Lower lobe of right lung (tissue), 2 donors: Measurements from ENCODE around the gene RNF19B. TPM values are rescaled to one million over a fixed set of nuclear protein-coding genes. Genes with fewer than 3 reads are reported as not detected.

Experiments
- ATAC-seq, 2 donors: fragments of 200-7000 bp; cut with Tn5 transposase; one replicate each; pipeline ENCODE4 v1.9.1; 2020 to 2022; ENCODE audit warnings: mild to moderate bottlenecking in 2 of 2, moderate library complexity in 2 of 2
- DNase-seq: peaks from one replicate; pipeline ENCODE4 v3.0.0-alpha.2; 2020
- H3K27ac ChIP-seq: fragments of 200-600 bp; one replicate; pipeline ENCODE4 v1.8.0; 2022
- H3K27me3 ChIP-seq: fragments of 200-600 bp; one replicate; pipeline ENCODE4 v1.8.0; 2022; ENCODE audit warnings: low read depth
- H3K36me3 ChIP-seq: fragments of 200-600 bp; one replicate; pipeline ENCODE4 v1.8.0; 2022; ENCODE audit warnings: mild to moderate bottlenecking
- H3K4me1 ChIP-seq: fragments of 200-600 bp; one replicate; pipeline ENCODE4 v1.8.0; 2022
- H3K4me3 ChIP-seq: fragments of 200-600 bp; one replicate; pipeline ENCODE4 v1.8.0; 2022; ENCODE audit warnings: mild to moderate bottlenecking
- H3K9me3 ChIP-seq: fragments of 200-600 bp; one replicate; pipeline ENCODE4 v1.8.0; 2022
- CTCF ChIP-seq: fragments of 200-600 bp; IDR thresholded peaks from one replicate; pipeline ENCODE4 v1.8.0; 2022; ENCODE audit warnings: antibody characterized with exemption, mild to moderate bottlenecking
- intact Hi-C: fragments of 100-400 bp; cut with DNase I; formaldehyde crosslinking; loops from one replicate; pipeline ENCODE4 v1.11.0; 2022
- total RNA-seq: library from RNA; stranded (reverse); fragmentation: NEBNext Ultra II Directional; extraction: Animal tissue kit (Norgen Biotek cat#: 25700); gene quantifications from one replicate; pipeline ENCODE4 v1.2.1, GENCODE V29; 2021
- donor health status: DM: no; HTN: yes; CAD: no; lungs with severe emphysema.

The RNF19B gene
- total RNA-seq, 1 donor from 2014 or later: 27.9 TPM

DNA sequence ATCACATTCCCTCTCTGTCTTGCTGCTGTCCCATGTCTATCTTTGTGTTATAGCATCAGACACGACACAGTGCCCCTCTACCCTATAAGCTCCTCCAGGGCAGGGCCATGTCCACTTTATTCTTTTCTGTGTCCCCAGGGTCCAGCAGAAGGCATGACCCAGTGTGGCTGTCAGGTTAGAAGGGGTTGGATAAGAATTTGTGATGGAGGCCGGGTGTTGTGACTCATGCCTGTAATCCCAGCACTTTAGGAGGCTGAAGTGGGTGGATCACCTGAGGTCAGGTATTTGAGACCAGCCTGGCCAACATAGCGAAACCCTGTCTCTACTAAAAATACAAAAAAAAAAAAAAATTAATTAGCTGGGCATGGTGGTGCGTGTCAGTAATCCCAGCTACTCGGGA lies 26.3 kb upstream of the RNF19B start:
- Histone ChIP-seq H3K4me3 (no peak overlapping the region), H3K27me3 (no peaks in the 10 kb centered on the region), H3K4me1 (peaks cover 55% of the 10 kb centered on the region), H3K9me3 (no peaks in the 10 kb centered on the region), H3K27ac (peak overlapping the region; percentile 84), H3K36me3 (no peaks in the 10 kb centered on the region)
- no peak for TF ChIP-seq CTCF
- DNase-seq: no peak
- ATAC-seq: no peak
- intact Hi-C loops: no loop called here

- no peak overlapping the region for H3K4me3 ChIP-seq
- no peaks in the 10 kb centered on the region for H3K36me3 ChIP-seq
- H3K27ac ChIP-seq: peak overlapping the region; percentile 65
- no peak for TF ChIP-seq CTCF
- no peaks in the 10 kb centered on the region for H3K27me3 ChIP-seq
- DNase-seq: peak; percentile 80
- peaks cover 64% of the 10 kb centered on the region for H3K4me1 ChIP-seq
- ATAC-seq: peak; percentile 65 to 88
- H3K9me3 ChIP-seq: no peaks in the 10 kb centered on the region
- intact Hi-C loops: no loop called here
Observed at GRCh38 chr1:32989160-32990050, 24.8 kb upstream of the RNF19B start.

DNA sequence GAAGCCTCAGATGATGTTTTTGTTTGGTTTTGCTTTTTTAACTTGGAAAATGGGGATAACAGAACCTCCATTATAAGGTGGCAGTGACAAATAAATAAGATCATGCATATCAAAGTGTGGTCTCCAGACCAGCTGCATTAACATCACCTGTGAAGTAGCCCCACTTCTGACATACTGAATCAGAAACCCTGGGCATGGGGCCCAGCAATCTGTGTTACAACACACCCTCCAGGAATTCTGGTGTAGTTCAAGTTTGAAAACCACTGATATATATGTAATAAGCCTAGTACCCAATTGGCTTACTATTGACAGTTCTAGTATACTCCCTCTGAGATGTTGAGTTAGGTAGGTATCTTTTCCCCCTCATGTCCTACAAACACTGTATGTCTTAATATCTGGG lies 24.1 kb upstream of the RNF19B start:
- H3K4me1 ChIP-seq: peaks cover 71% of the 10 kb centered on the region

DNA sequence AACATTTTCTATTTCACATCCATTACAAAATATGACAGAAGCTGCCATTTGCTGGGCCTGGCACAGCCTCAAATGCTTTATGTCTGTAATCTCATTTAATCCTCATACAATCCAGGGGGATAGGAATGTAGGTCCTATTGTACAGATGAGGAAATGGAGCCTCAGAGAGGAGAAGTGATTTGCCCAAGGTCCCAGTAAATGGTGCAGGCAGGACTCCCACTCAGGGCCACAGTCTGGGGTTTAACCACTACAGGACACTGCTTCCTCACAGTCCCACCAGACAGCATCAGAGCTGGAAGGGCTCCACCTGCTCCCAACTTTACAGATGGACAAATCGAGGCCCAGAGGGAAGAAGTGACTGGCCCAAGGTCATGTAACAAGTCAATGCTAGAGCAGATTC lies 20.6 kb upstream of the RNF19B start:
- no peak for TF ChIP-seq CTCF
- Histone ChIP-seq H3K27me3 (no peaks in the 10 kb centered on the region), H3K27ac (no peak overlapping the region), H3K4me3 (no peak overlapping the region), H3K4me1 (peaks cover 72% of the 10 kb centered on the region), H3K9me3 (no peaks in the 10 kb centered on the region), H3K36me3 (no peaks in the 10 kb centered on the region)
- intact Hi-C loops: no loop called here
- no peak for ATAC-seq
- DNase-seq: no peak

More for the DNA sequence above, 24.1 kb upstream of the RNF19B start:
- Histone ChIP-seq H3K4me3 (no peak overlapping the region), H3K9me3 (no peaks in the 10 kb centered on the region), H3K27me3 (no peaks in the 10 kb centered on the region), H3K27ac (peak overlapping the region; percentile 65), H3K36me3 (no peaks in the 10 kb centered on the region)
- peak; percentile 69 for DNase-seq
- intact Hi-C loops: no loop called here
- TF ChIP-seq CTCF: no peak
- peak; percentile 17 to 61 for ATAC-seq

DNA sequence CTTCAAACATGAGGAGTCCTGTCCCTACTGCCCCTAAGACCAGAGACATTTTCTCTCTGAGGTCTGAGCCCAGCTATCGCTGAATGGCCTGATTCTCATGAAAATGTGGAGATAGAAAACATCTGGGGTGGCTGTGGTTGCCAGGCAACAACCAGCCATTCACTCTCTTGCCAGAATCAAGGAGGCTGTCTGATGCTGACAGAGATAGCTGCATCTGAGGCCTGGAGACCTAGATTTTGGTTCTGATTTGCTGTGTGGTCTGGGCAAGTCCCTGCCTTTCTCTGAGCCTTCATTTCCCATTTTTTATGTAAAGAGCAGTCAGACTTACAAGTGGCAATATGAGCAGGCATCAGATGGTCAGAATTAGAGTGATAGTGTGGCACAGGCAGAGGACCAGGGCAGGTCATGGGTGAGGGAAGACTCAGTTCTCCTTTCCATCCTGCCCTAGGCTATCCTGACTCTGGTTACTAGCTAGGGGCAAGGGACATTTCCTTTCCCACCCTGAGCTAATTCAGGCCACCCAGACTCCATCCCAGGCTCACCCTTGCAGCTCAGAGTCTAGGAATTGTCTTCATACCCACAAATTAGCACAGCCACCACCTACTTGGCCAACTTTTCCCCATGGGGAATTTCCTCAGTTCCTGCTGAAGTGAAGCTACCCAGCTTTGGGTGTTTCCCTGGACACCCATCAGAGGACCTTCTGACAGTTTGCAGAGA lies 20.0 kb upstream of the RNF19B start:
- Histone ChIP-seq H3K36me3 (no peaks in the 10 kb centered on the region), H3K9me3 (no peaks in the 10 kb centered on the region), H3K27me3 (no peaks in the 10 kb centered on the region), H3K4me3 (no peak overlapping the region), H3K4me1 (peaks cover 72% of the 10 kb centered on the region), H3K27ac (peak overlapping the region; percentile 58)
- TF ChIP-seq CTCF: no peak
- ATAC-seq: no peak
- intact Hi-C loops: no loop called here
- no peak for DNase-seq
